Ramos (cell line): ENCODE measurements around the gene PDK4.

ENCODE experiments used
- in situ Hi-C: fragments of 300-500 bp; cut with MboI; formaldehyde crosslinking; loops from one replicate; pipeline ENCODE4 v1.14.3; 2022; ENCODE audit warnings: low sequenced_read_pairs; ENCODE audit not compliant: unreplicated experiment

The PDK4 gene

GRCh38 chr7:95596198-95597063, at the start of gene PDK4:
PDK4 (minus strand) TSS chr7:95596516; CDS start chr7:95596293, 223 bp downstream.
- in situ Hi-C loops: no loop called here

DNA sequence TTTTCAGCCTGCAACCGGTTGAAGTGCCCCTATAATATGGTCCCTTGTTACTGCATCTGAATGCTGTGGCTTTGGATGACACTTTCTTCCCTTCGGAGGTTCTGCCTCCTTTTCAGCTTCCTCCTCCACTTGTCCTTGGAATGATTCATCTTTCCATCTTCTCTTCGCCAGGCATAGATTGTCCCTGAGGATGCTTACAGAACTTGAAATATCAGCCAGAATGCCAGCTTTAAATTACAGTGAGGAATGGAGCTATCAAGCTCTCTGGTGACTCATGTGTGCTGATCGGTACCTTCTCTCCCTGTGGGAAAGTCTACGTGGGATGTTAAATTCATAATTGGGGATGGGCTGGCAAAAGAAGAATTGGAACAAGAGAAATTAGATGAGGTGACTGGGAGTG, 45.9 kb upstream of the PDK4 start:
- in situ Hi-C loops: no loop called here

DNA sequence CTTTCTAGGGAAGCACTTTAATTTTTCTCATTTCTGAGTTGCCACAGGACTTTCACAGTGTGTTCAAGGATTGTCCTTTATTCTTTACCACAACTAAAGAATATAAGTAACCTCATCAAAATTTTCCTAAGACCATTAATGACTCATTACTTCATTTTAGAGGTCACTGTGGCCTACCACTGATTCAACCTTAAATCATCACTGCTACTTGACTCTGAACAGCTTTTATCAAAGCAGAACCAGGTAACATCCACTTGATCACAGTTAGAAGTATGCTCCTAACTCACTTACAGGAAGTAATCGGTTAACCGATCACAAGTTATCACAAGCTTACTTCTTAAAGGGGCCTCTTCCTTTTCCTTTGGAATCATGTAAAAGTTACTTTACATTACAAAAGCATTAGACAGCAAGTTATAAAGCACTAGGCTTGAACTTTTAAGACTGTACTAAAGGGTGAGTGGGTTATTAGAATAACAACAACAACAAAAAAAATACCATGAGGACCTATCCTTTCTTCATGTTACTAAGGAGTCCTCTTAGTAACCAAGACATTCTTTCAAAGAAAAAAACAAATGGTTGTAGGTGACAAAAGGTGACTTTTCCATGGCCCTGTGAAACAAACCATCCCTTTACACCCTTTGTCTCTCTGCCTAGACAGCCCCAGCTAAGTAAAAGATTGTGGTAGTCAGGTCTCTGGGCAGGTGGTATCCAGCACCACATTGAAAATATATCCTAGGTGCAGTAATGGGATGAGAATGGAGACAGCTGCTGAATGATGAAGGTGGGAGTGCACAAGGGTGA, 40.0 kb upstream of the PDK4 start:
- in situ Hi-C loops: no loop called here

DNA sequence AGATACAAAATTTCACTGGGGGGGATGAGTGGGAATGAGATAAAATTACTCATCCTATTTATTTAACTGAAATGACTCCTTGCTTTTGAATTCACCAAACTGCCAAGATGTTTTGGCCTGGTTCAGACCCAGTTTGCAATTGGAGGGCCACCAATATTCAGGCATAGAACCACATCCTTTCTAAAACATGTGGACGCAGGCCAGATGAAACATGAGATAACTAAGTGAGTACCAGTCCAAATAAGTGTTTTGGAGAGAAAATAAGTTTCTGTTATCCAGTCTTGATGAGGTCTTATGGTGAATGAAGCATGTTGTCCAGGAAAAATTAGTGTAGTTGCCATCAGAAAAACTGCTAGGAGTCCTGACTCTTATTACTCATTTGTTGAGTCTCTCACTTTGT, 36.3 kb upstream of the PDK4 start:
- in situ Hi-C loops: no loop called here

DNA sequence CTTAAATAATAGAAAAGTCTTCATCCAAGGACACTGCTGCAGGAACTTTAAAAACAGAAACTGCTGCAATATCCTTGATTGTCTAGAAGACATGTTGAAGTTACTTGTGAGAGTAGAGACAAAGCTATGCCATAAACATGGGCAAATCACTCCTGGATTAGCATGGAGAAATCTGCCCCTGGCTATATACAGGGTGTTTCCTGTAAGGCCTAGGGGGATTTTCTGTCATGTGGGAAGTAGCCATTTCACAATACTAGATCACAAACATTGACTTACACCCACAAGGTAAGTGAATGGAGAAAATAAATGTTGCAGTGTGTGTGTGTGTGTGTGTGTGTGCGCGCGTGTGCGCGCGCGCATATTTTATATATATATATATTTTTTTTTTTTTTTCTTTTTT, 35.2 kb upstream of the PDK4 start:
- in situ Hi-C loops: no loop called here

DNA sequence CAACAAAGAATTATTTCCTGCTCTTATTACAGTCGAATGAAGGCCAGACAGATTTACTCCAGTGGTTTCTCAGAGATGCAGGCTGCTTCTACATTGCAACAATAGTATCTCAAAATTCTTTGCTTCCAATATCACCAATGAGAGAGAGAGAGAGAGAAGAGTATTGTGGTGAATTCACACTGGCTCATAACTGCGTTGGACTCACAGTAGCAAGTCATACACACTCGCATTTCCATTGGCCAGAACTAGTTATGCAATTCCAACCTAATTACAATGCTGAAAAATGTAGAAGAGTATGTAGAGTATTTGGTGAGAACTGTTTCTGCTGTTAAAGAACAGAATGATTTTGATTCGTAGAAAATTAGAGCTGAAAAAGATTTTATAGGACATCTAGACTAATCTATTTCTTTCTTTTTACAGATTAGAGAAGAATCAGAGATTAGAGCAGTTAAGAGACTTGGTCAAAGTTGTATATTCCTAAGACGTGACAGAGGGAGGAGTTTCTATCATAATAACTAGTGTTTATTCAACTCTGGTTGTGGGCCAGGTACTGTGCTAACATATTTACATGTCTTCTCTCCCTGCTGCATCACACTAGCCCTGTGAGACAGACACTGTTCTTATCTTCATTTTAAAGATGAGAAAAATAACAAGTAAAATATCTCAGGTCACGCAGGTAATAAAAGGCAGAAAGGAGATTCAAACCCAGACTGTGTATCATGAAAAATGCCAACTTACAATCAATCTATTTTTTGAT, 34.6 kb upstream of the PDK4 start:
- in situ Hi-C loops: no loop called here

- in situ Hi-C loops: no loop called here
Measured at GRCh38 chr7:95628831-95629439, 32.6 kb upstream of the PDK4 start.

DNA sequence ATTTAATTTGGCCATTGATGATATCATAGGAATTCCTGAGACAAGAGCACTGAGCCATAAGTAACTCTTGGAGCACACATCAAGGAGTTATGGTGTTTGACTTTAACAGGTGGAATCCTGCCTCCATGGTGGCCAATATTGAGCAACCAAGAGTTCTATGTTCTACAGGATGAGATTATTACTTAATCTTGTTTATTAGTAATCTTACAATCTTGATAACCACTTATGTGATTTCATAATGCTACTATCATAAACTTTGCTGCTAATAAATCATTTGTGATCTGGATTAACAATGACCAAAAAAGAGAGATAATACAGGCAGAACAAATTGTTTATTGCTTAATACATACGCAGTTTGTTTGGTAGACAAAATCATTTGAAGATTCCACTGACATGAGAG, 27.5 kb upstream of the PDK4 start:
- in situ Hi-C loops: no loop called here

DNA sequence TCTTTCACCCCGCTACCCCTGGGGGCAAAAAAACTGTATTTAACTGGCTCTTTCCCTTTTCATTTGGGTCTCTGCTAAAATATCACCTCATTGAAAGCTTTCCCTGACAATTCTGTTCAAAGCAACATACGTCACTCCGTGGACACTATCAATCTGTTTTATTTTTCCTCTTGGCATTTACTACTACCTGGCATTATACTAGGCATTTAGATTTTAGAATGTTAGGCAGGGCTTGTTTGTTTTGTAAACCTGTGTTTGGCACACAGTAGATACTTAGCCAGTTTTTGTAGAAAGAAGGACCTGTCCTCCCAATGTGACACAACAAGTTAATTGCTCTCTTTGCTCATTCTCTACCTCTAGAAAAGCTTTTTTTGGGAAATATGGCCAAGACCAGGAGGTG, 26.5 kb upstream of the PDK4 start:
- in situ Hi-C loops: no loop called here

DNA sequence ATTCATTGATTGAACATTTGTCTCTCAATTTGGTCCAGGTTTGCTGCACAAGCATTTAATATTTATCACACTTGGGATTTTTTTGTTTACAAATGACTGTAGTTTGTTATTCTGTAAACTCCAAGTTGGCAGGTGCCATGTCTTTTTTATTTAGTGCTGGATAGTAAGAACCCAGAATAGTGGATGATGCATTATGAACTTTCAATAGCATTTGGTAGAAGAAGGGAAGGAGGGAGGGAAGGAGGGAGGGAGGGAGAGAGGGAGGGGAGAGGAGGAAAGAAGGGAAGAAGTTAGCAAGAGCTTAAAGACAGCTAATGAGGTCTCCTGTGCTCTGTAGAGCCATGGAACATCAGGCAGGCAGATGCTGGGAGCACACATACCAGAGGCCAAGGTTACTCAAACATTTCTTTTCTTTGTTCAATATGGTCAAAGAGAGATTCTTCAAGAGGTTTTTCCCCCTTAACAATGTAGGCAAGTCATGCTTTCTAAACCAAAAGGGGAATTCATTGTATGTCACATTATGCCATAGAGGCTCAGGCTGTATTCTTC, 25.8 kb upstream of the PDK4 start:
- in situ Hi-C loops: no loop called here

DNA sequence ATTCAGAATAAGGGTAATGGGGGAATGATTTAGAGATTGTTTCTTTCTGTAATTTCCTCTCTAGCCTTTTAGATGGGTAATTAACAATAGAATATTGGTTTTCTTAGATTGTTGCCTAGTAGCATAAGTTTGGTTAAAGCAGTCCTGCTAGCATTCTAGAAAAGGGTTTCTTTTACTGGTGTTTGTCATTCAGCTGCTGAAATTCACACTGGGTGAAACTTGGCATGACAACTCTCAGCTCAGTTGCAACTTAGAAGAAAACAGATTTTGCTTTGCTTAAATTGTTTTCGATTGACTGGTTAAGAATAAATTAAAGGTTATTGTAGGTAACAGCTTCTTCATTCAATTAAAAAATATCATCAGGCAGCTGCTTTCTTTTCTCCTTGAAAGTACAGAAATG, 25.1 kb upstream of the PDK4 start:
- in situ Hi-C loops: no loop called here

DNA sequence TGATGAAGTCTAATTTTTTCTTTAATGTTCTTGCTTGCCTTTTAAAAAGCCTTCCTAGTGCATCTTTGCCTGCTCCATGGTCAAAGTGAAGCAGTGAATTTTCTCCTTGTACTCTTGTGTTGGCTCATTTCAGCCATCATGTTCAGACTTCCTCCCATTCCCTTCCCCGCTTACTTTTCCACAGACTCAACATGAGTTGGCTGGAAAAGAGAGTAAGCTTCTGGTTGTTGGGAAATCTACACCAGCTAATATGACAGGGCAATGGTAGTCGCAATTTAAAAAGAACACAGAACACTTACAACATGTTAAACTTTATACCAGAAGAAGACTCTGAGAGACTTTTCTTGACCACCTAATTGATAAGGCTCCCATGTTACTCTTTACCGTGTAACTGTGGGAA, 24.3 kb upstream of the PDK4 start:
- in situ Hi-C loops: no loop called here

DNA sequence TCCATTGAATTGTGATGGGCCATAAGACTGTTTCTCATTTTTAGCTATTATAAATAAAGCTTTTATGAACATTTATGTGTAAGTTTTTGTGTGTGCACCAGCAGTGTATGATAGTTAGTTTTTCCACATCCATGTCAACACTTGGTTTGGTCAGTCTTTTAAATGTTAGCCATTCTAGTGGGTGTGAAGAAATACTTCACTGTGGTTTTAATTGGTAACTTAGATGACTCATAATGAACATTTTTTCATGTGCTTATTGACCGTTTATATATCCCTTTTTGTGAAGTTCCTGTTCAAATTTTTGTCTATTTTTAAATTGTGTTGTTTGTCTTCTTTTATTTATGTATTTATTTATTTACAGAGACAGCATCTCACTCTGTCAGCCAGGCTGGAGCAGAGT, 23.6 kb upstream of the PDK4 start:
- in situ Hi-C loops: no loop called here

GRCh38 chr7:95619517-95619916, 23.2 kb upstream of the PDK4 start:
- in situ Hi-C loops: no loop called here

GRCh38 chr7:95614442-95614940, 18.2 kb upstream of the PDK4 start:
- in situ Hi-C loops: no loop called here

DNA sequence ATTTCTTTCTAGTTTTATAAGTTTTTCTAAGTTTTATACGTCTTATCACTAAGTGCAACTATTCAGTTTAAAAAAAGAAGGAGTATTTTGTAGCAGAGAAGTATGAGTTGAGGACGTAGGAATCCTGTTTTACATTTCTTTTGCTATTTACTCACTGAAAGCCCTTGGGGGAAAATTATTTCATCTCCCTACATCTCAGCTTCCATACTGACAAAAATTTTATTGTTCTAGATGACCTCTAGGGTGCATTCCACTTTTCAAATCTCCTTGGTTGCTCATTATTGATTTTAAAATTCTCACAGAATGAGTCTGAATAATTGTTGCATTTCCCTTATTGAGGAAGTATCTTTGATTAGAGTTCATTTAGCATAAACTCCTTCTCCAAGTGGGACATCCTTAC, 14.9 kb upstream of the PDK4 start:
- in situ Hi-C loops: no loop called here

DNA sequence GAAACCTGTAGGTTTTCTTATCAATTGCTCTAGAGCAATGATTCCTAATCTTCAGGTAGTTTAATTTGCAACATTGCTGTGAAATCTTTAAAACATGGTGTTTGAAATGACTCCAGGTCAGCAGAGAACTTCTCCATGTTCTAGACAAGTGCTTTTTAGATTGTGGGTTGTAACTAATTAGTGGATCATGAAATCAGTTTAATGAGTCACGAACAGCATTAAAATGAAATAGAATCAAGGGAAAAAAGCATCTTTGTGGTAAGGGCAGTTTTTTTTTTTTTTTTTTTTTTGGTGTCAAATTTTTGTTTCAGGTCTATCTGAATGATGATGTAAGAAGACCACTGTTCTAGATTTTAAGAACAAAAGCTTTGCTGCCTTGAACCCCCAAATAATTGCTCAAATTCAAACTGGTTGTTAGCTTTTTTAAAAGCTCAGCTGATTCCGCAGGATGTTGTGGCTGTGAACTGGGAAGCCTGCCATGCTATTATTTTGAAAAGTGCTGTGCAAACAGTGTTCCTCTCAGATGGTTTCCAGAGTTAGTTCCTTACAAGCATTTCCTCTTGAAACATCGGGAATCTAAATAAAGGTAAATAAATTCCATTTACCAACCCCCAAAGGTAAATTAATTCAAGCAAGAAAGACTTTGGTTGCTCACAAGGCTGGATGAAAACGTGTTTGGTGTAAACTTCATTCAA, 13.1 kb upstream of the PDK4 start:
- in situ Hi-C loops: no loop called here

- in situ Hi-C loops: no loop called here
Measured at GRCh38 chr7:95608359-95609173, 12.2 kb upstream of the PDK4 start.

GRCh38 chr7:95607561-95607960, 11.2 kb upstream of the PDK4 start:
- in situ Hi-C loops: no loop called here
